ENCODE measurements around the gene LRRC30. TPM values are rescaled to one million over a fixed set of nuclear protein-coding genes. Genes with fewer than 3 reads are reported as not detected.

LRRC30 gene
- total RNA-seq, 1 donor: not detected

DNA sequence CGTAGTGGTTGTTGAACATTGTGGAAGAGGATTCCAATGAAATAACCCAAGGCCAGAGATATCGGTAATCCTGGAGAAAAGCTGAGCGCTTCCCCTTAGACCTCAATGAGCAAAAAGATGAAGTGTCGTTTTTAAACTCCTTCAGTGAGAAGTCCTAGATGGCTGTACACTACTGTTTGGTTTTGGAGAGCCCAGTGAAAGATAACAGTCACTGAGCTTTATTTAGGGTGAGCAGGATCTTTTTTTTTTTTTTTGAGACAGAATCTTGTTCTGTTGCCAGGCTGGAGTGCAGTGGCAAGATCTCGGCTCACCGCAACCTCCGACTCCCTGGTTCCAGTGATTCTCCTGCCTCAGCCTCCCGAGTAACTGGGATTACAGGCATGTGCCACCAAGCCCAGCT is 24.2 kb downstream of the LRRC30 start:
- no peak for DNase-seq (ENCODE audit: low read depth)
- no peak overlapping the region for H3K4me3 ChIP-seq (ENCODE audit: low read depth, low read length)
- TF ChIP-seq, protein P1, sequence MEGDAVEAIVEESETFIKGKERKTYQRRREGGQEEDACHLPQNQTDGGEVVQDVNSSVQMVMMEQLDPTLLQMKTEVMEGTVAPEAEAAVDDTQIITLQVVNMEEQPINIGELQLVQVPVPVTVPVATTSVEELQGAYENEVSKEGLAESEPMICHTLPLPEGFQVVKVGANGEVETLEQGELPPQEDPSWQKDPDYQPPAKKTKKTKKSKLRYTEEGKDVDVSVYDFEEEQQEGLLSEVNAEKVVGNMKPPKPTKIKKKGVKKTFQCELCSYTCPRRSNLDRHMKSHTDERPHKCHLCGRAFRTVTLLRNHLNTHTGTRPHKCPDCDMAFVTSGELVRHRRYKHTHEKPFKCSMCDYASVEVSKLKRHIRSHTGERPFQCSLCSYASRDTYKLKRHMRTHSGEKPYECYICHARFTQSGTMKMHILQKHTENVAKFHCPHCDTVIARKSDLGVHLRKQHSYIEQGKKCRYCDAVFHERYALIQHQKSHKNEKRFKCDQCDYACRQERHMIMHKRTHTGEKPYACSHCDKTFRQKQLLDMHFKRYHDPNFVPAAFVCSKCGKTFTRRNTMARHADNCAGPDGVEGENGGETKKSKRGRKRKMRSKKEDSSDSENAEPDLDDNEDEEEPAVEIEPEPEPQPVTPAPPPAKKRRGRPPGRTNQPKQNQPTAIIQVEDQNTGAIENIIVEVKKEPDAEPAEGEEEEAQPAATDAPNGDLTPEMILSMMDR (IDR thresholded peaks at IDR 0.05; ENCODE audit: insufficient read depth, low read length): no peak

DNA sequence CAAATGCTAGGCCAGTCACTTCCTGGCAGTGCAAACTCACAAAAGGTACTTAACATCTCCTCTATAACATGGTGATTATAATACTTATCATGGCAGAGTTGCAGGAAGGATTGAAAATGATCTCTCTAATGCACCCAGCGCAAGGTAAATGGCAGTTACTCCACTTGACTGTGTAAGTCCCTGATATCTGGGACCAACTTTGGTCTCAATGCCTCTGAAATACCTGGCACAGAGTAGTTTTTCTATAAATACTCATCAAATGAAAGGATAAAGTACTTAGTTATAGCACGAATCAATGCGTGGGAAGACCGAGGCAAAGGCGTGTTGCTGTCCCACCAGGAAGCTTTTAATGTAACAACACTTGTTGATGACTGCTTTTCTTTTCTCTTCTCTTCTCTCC is 24.8 kb downstream of the LRRC30 start:
- no peak overlapping the region for H3K4me3 ChIP-seq (ENCODE audit: low read depth, low read length)
- no peak for DNase-seq (ENCODE audit: low read depth)
- TF ChIP-seq, protein P1 (IDR thresholded peaks at IDR 0.05; ENCODE audit: insufficient read depth, low read length): no peak

DNA sequence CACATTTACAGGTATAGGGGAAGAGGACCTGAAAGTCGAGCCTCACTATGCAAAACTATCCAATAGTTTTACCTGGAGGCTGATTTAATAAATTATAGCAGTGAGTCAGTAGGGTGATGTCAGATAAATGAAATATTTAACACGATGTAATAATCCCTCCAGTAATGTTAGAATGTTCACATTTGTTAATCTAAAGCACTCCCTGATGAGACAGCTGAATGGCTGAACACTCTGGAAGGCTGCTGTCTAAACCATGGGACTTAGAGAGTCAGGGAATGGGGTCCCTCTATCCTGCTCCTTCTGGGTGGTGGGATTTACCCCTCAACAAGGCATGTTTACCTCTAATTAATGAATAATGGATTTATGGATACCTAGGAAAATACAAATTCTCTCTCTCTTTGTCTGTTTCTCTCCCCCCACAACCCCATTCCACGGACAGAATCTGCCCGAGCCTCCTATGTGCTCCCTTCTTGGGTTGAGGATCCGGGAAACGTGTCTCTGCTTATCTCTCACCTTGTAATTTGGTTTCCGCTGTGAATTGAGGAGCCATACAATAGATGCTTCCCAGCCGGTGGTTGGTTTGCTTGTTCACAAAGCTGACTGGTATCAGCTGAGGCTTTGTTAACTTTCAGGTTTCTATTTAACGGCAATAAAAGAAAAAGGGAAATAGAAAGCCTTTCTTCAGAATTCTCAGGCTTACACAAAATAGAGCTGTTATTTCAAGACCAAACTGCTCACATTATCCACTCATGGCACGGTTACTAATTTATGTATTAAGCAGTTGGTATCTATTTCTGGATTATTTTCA is 25.9 kb downstream of the LRRC30 start:
- no peak for DNase-seq (ENCODE audit: low read depth)
- TF ChIP-seq, protein P1 (IDR thresholded peaks at IDR 0.05; ENCODE audit: insufficient read depth, low read length): no peak
- H3K4me3 ChIP-seq (ENCODE audit: low read depth, low read length): no peak overlapping the region

DNA sequence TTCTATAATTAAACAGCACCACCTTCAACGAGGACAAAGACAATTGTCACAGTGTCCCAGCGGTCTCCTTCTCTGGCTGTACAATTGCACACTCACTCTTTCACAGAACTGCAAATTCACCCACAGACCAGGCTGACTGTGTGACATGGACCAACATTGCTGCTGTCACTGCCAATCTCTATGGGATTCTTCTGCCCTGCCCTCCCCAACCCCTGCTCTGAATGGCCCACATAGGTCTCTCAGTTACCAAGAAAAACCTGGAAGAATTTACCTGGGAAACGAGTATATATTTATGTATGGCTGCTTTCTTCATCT is 26.5 kb downstream of the LRRC30 start:
- TF ChIP-seq, protein P1 (IDR thresholded peaks at IDR 0.05; ENCODE audit: insufficient read depth, low read length): no peak
- H3K4me3 ChIP-seq (ENCODE audit: low read depth, low read length): no peak overlapping the region
- no peak for DNase-seq (ENCODE audit: low read depth)

DNA sequence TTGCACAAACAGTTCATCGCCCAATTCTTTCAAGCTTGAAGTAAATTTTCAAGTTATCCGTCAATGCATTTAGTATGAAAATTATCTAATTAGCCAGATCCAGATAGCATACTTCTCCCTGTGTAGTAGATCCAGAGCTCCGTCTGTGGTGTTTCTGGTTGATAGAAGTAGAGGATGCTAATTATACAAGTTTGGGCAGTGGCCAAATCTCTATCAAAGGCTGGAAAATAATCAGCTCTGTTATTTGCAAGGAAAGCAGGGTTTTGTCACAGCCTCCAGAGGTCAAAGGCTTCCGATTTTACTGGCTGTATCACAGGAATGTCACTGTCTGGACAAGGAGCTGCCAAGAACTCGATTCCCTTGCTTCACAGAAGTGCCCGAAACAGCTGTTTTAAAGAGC is 28.6 kb downstream of the LRRC30 start:
- no peak overlapping the region for H3K4me3 ChIP-seq (ENCODE audit: low read depth, low read length)
- no peak for DNase-seq (ENCODE audit: low read depth)
- TF ChIP-seq, protein P1 (IDR thresholded peaks at IDR 0.05; ENCODE audit: insufficient read depth, low read length): no peak

DNA sequence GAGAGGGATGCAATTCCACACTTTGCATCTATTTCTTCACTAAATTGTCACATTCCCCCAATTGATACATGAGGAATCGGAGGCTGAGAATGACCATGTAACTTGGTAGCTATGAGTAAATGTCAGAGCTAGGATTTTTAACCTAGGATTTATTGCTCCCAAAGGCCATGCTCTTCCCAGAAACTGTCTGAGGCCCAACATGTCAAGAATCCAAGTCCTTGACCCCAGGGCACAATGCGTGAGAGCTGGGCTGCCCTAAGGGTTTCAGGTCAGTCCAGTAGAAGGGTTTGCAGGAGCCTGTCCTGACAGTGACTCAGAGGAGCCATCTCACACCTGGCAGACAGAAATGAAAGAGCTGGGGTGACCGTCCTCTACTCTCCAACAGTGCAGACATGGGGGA is 30.3 kb downstream of the LRRC30 start:
- H3K4me3 ChIP-seq (ENCODE audit: low read depth, low read length): no peak overlapping the region
- no peak for DNase-seq (ENCODE audit: low read depth)
- TF ChIP-seq, protein P1 (IDR thresholded peaks at IDR 0.05; ENCODE audit: insufficient read depth, low read length): no peak

DNA sequence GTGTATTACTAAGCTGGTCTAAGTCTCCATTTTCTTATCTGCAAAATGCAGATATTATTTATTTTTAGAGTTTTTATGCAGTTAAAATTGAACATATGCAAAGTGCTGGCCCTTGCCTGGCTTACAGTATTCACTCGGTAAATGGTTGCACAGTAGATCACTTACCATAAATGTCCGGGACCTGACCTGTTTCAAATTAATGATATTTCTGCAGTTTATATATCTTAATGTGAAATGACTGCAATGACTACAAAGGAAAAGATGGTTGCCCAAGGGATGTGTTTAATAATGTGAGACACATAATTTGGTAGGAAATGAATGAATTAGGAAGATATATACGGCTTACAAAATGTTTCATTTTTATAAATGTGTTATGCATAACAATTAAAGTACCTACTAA is 37.1 kb downstream of the LRRC30 start:
- TF ChIP-seq, protein P1 (IDR thresholded peaks at IDR 0.05; ENCODE audit: insufficient read depth, low read length): no peak
- DNase-seq (ENCODE audit: low read depth): no peak
- no peak overlapping the region for H3K4me3 ChIP-seq (ENCODE audit: low read depth, low read length)
